Activated CD4-positive, alpha-beta memory T cell treated with anti-CD3 and anti-CD28 coated beads for 36 hours (primary cell): ENCODE measurements around the gene USP31. TPM values are rescaled to one million over a fixed set of nuclear protein-coding genes. Genes with fewer than 3 reads are reported as not detected.

ENCODE experiments used
- CTCF ChIA-PET: fragments of 350-600 bp; sonication (Branson Sonifier 250); formaldehyde crosslinking; loops from one replicate; lab custom pipeline; 2021; ENCODE audit warnings: antibody characterized with exemption, inconsistent platforms; lab: Charles Lee
- POLR2A ChIA-PET: fragments of 350-600 bp; sonication (Branson Sonifier 250); formaldehyde crosslinking; loops from one replicate; lab custom pipeline; 2021; ENCODE audit warnings: antibody characterized with exemption; lab: Charles Lee
- DNase-seq: peaks from one replicate; pipeline ENCODE4 v3.0.0-alpha.2; 2020
- H3K27ac Mint-ChIP-seq: one replicate; pipeline ENCODE4 v1.8.0; 2021; ENCODE audit warnings: mixed read lengths
- H3K27me3 Mint-ChIP-seq: one replicate; pipeline ENCODE4 v1.8.0; 2021; ENCODE audit warnings: mixed read lengths
- H3K36me3 Mint-ChIP-seq: one replicate; pipeline ENCODE4 v1.8.0; 2021; ENCODE audit warnings: mixed read lengths
- H3K4me1 Mint-ChIP-seq: one replicate; pipeline ENCODE4 v1.8.0; 2021; ENCODE audit warnings: low read depth, mixed read lengths
- H3K4me3 Mint-ChIP-seq: one replicate; pipeline ENCODE4 v1.8.0; 2021; ENCODE audit warnings: mild to moderate bottlenecking, mixed read lengths
- H3K9me3 Mint-ChIP-seq: one replicate; pipeline ENCODE4 v1.8.0; 2021; ENCODE audit warnings: mixed read lengths
- intact Hi-C: fragments of 100-400 bp; cut with micrococcal nuclease; formaldehyde crosslinking; loops from one replicate; pipeline ENCODE4 v1.15.1; 2023
- total RNA-seq, 2 experiments: library from RNA; stranded (reverse); gene quantifications; one replicate each; pipeline ENCODE4 v1.2.3, GENCODE V29; 2021

Gene USP31
- total RNA-seq, 2 experiments from 2014 or later: 5.4 to 5.7 TPM

GRCh38 chr16:23128056-23128455 is 21.2 kb downstream of the USP31 start:
- Mint-ChIP-seq H3K36me3 (no peaks in the 10 kb centered on the region), H3K4me1 (peaks cover 14% of the 10 kb centered on the region), H3K27me3 (no peaks in the 10 kb centered on the region), H3K9me3 (no peaks in the 10 kb centered on the region), H3K4me3 (no peak overlapping the region), H3K27ac (no peak overlapping the region)
- no peak for DNase-seq
- intact Hi-C loops: no loop called here
- POLR2A ChIA-PET: no interaction called here
- CTCF ChIA-PET: no interaction called here

GRCh38 chr16:23125277-23125676 is 24.0 kb downstream of the USP31 start:
- Mint-ChIP-seq H3K4me3 (no peak overlapping the region), H3K27ac (no peak overlapping the region), H3K4me1 (peaks cover 18% of the 10 kb centered on the region), H3K27me3 (no peaks in the 10 kb centered on the region), H3K9me3 (no peaks in the 10 kb centered on the region), H3K36me3 (no peaks in the 10 kb centered on the region)
- CTCF ChIA-PET: no interaction called here
- POLR2A ChIA-PET: no interaction called here
- DNase-seq: no peak
- intact Hi-C loops: no loop called here

- Mint-ChIP-seq H3K36me3 (no peaks in the 10 kb centered on the region), H3K4me1 (peaks cover 18% of the 10 kb centered on the region), H3K4me3 (no peak overlapping the region), H3K9me3 (no peaks in the 10 kb centered on the region), H3K27ac (no peak overlapping the region), H3K27me3 (no peaks in the 10 kb centered on the region)
- intact Hi-C loops: no loop called here
- no peak for DNase-seq
- CTCF ChIA-PET: no interaction called here
- POLR2A ChIA-PET: no interaction called here
Observed at GRCh38 chr16:23124315-23124714, 24.9 kb downstream of the USP31 start.

- POLR2A ChIA-PET: no interaction called here
Observed at GRCh38 chr16:23122144-23122543, 27.1 kb downstream of the USP31 start.

GRCh38 chr16:23121024-23121423 is 28.2 kb downstream of the USP31 start:
- Mint-ChIP-seq H3K36me3 (no peaks in the 10 kb centered on the region), H3K27ac (no peak overlapping the region), H3K27me3 (no peaks in the 10 kb centered on the region), H3K9me3 (no peaks in the 10 kb centered on the region), H3K4me3 (no peak overlapping the region), H3K4me1 (peaks cover 16% of the 10 kb centered on the region)
- intact Hi-C loops: no loop called here
- no peak for DNase-seq
- ChIA-PET CTCF (no interaction called here), POLR2A (no interaction called here)

More at GRCh38 chr16:23122144-23122543, 27.1 kb downstream of the USP31 start:
- Mint-ChIP-seq H3K27ac (no peak overlapping the region), H3K4me1 (peaks cover 16% of the 10 kb centered on the region), H3K9me3 (no peaks in the 10 kb centered on the region), H3K36me3 (no peaks in the 10 kb centered on the region), H3K27me3 (no peaks in the 10 kb centered on the region), H3K4me3 (no peak overlapping the region)
- intact Hi-C loops: no loop called here
- no peak for DNase-seq
- CTCF ChIA-PET: no interaction called here

- H3K4me1 Mint-ChIP-seq: peaks cover 16% of the 10 kb centered on the region
- H3K4me3 Mint-ChIP-seq: no peak overlapping the region
- no peak overlapping the region for H3K27ac Mint-ChIP-seq
- POLR2A ChIA-PET: no interaction called here
- DNase-seq: no peak
- H3K36me3 Mint-ChIP-seq: no peaks in the 10 kb centered on the region
- no peaks in the 10 kb centered on the region for H3K27me3 Mint-ChIP-seq
- intact Hi-C loops: no loop called here
- no peaks in the 10 kb centered on the region for H3K9me3 Mint-ChIP-seq
- CTCF ChIA-PET: no interaction called here
Observed at GRCh38 chr16:23120562-23120961, 28.7 kb downstream of the USP31 start.

- no peaks in the 10 kb centered on the region for H3K27me3 Mint-ChIP-seq
- no peaks in the 10 kb centered on the region for H3K9me3 Mint-ChIP-seq
- no peak overlapping the region for H3K4me3 Mint-ChIP-seq
Observed at GRCh38 chr16:23119570-23119969, 29.7 kb downstream of the USP31 start.

GRCh38 chr16:23114131-23114904 is 34.9 kb downstream of the USP31 start:
- Mint-ChIP-seq H3K36me3 (peaks cover 6% of the 10 kb centered on the region), H3K4me3 (no peak overlapping the region), H3K9me3 (no peaks in the 10 kb centered on the region), H3K27ac (no peak overlapping the region), H3K27me3 (no peaks in the 10 kb centered on the region), H3K4me1 (no peaks in the 10 kb centered on the region)
- CTCF ChIA-PET: no interaction called here
- POLR2A ChIA-PET: no interaction called here
- DNase-seq: no peak
- intact Hi-C loops: no loop called here

More at GRCh38 chr16:23119570-23119969, 29.7 kb downstream of the USP31 start:
- Mint-ChIP-seq H3K4me1 (peaks cover 16% of the 10 kb centered on the region), H3K27ac (no peak overlapping the region), H3K36me3 (no peaks in the 10 kb centered on the region)
- DNase-seq: no peak
- ChIA-PET POLR2A (no interaction called here), CTCF (no interaction called here)
- intact Hi-C loops: no loop called here

GRCh38 chr16:23113185-23113584 is 36.1 kb downstream of the USP31 start:
- Mint-ChIP-seq H3K9me3 (no peaks in the 10 kb centered on the region), H3K27me3 (no peaks in the 10 kb centered on the region), H3K4me3 (no peak overlapping the region), H3K27ac (no peak overlapping the region), H3K36me3 (peaks cover 6% of the 10 kb centered on the region), H3K4me1 (no peaks in the 10 kb centered on the region)
- POLR2A ChIA-PET: no interaction called here
- DNase-seq: no peak
- CTCF ChIA-PET: interaction anchor here (0.6 kb wide), 1 partner anchor 322 kb away, joined by 3 read pairs; no protein-coding TSS in a partner anchor
- intact Hi-C loops: no loop called here

GRCh38 chr16:23110257-23110899 is 38.9 kb downstream of the USP31 start:
- no peak overlapping the region for H3K4me3 Mint-ChIP-seq
- H3K9me3 Mint-ChIP-seq: no peaks in the 10 kb centered on the region
- intact Hi-C loops: no loop called here
- H3K4me1 Mint-ChIP-seq: no peaks in the 10 kb centered on the region
- no peaks in the 10 kb centered on the region for H3K27me3 Mint-ChIP-seq
- H3K36me3 Mint-ChIP-seq: peaks cover 20% of the 10 kb centered on the region
- no peak for DNase-seq
- H3K27ac Mint-ChIP-seq: no peak overlapping the region
- POLR2A ChIA-PET: no interaction called here
- CTCF ChIA-PET: no interaction called here

- Mint-ChIP-seq H3K4me1 (no peaks in the 10 kb centered on the region), H3K4me3 (no peak overlapping the region), H3K27me3 (no peaks in the 10 kb centered on the region), H3K36me3 (peaks cover 25% of the 10 kb centered on the region), H3K9me3 (no peaks in the 10 kb centered on the region), H3K27ac (no peak overlapping the region)
- POLR2A ChIA-PET: no interaction called here
- CTCF ChIA-PET: interaction anchor here (0.6 kb wide), 1 partner anchor 103 kb away, joined by 3 read pairs; no protein-coding TSS in a partner anchor
- DNase-seq: no peak
- intact Hi-C loops: no loop called here
Observed at GRCh38 chr16:23107936-23108335, 41.3 kb downstream of the USP31 start.

GRCh38 chr16:23107117-23107516 is 42.1 kb downstream of the USP31 start:
- no peak overlapping the region for H3K4me3 Mint-ChIP-seq
- ChIA-PET CTCF (no interaction called here), POLR2A (no interaction called here)
- no peaks in the 10 kb centered on the region for H3K9me3 Mint-ChIP-seq
- peaks cover 25% of the 10 kb centered on the region for H3K36me3 Mint-ChIP-seq
- intact Hi-C loops: no loop called here
- no peaks in the 10 kb centered on the region for H3K4me1 Mint-ChIP-seq
- H3K27me3 Mint-ChIP-seq: no peaks in the 10 kb centered on the region
- no peak for DNase-seq
- no peak overlapping the region for H3K27ac Mint-ChIP-seq

GRCh38 chr16:23105309-23105708 is 43.9 kb downstream of the USP31 start:
- POLR2A ChIA-PET: no interaction called here
- DNase-seq: no peak
- no peaks in the 10 kb centered on the region for H3K4me1 Mint-ChIP-seq
- no peak overlapping the region for H3K4me3 Mint-ChIP-seq
- H3K9me3 Mint-ChIP-seq: no peaks in the 10 kb centered on the region
- CTCF ChIA-PET: no interaction called here
- no peaks in the 10 kb centered on the region for H3K27me3 Mint-ChIP-seq
- intact Hi-C loops: no loop called here
- peaks cover 33% of the 10 kb centered on the region for H3K36me3 Mint-ChIP-seq
- H3K27ac Mint-ChIP-seq: no peak overlapping the region
